H1 (cell line): ENCODE data around the gene POLE. TPM values are rescaled to one million over a fixed set of nuclear protein-coding genes. Genes with fewer than 3 reads are reported as not detected.

Experiments
- HDAC6 ChIP-seq: IDR thresholded peaks from one replicate; pipeline ENCODE4 v1.7.1; 2012; ENCODE audit warnings: low read depth, mild to moderate bottlenecking, inconsistent platforms, low read length, moderate library complexity
- polyA plus RNA-seq, 7 experiments: library from polyadenylated mRNA; depleted of rRNA in 3 of 7; stranded (reverse) in 5 of 7; unstranded in 2 of 7; fragments of >200 nt in 5 of 7; fragments of 200-250 nt in 2 of 7; gene quantifications; 1 replicate in 5 of 7; 2 replicates in 1 of 7; 4 replicates in 1 of 7; pipeline versions ENCODE4 v1.2.1 to v1.2.3, GENCODE V29; 2011 to 2013; ENCODE audit warnings: missing spikeins in 2 of 7, mixed read lengths in 2 of 7
- total RNA-seq: library from RNA; stranded (reverse); fragmentation: NEBNext Ultra II Directional; extraction: Animal tissue kit (Norgen Biotek cat#: 25700); gene quantifications from 2 replicates; pipeline ENCODE4 v1.2.1, GENCODE V29; 2021
- TF ChIP-seq, protein P1 (sequence below), 3 experiments: IDR thresholded peaks; 1 replicate in 2 of 3; 2 replicates in 1 of 3; pipeline versions ENCODE4 v1.5.1 to v1.6.1; 2011; ENCODE audit warnings: low read length in 3 of 3, mild to moderate bottlenecking in 3 of 3, inconsistent platforms in 2 of 3, low read depth in 1 of 3, moderate library complexity in 1 of 3; ENCODE audit not compliant: insufficient read depth in 1 of 3; ENCODE audit errors: control extremely low read depth in 1 of 3

POLE gene
- total and polyA plus RNA-seq, 2 of the 8 experiments (the other 6 are each of a cell fraction or from before 2014, with no cell fraction given): 59.7 to 115 TPM

DNA sequence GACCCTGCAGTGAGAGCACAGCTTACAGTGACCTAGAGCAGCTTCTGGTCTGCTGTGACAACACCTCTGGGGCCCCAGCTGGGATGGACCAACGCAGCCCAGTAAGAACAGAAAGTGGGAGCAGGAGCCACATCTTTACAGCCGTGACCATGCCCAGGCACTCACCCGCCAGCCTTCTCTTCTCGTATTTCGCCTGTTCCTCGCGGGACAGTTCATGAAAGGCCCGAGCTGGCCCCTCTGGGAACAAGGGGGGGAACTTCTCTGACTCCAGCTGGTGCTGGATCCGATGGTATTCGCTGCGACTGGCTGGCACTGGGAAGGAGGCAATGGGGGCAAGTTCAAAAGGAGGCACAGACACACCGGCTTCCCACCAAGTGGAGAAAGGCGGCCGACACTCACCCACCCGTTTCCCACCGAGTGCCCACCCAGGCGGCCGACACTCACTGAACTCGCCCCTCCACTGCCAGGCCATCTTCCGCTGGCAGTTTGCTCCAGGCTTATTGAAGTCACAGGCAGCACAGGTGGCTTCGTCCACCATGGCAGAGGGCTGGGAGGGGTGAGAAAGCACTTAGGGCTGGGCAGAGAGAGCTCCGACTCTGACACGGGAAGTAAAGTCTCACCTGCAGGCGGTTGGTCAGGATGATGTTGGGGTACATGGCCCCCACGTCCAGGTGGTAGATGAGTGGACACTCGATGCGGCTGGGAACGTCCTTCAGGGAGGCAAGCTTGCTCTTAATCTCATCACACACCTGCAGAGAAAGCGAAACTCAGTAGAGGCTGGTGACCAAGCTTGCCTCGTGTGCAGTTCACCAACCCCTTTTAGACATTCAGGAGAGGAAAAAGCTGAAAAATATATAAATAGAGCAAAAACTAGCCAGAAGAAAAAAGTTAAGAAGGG lies 18.7 kb downstream of the POLE start (continued):
- TF ChIP-seq, protein P1, sequence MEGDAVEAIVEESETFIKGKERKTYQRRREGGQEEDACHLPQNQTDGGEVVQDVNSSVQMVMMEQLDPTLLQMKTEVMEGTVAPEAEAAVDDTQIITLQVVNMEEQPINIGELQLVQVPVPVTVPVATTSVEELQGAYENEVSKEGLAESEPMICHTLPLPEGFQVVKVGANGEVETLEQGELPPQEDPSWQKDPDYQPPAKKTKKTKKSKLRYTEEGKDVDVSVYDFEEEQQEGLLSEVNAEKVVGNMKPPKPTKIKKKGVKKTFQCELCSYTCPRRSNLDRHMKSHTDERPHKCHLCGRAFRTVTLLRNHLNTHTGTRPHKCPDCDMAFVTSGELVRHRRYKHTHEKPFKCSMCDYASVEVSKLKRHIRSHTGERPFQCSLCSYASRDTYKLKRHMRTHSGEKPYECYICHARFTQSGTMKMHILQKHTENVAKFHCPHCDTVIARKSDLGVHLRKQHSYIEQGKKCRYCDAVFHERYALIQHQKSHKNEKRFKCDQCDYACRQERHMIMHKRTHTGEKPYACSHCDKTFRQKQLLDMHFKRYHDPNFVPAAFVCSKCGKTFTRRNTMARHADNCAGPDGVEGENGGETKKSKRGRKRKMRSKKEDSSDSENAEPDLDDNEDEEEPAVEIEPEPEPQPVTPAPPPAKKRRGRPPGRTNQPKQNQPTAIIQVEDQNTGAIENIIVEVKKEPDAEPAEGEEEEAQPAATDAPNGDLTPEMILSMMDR (IDR thresholded peaks at IDR 0.05; ENCODE audit: control extremely low read depth in 1 of 3, insufficient read depth in 1 of 3, low read depth in 1 of 3, low read length in 3 of 3): no peak
- TF ChIP-seq HDAC6: no peak
